ENCODE results near the gene DSC1.

GRCh38 chr18:31203794-31204148 is 41.1 kb upstream of the DSC1 start:
- TF ChIP-seq, protein P1, sequence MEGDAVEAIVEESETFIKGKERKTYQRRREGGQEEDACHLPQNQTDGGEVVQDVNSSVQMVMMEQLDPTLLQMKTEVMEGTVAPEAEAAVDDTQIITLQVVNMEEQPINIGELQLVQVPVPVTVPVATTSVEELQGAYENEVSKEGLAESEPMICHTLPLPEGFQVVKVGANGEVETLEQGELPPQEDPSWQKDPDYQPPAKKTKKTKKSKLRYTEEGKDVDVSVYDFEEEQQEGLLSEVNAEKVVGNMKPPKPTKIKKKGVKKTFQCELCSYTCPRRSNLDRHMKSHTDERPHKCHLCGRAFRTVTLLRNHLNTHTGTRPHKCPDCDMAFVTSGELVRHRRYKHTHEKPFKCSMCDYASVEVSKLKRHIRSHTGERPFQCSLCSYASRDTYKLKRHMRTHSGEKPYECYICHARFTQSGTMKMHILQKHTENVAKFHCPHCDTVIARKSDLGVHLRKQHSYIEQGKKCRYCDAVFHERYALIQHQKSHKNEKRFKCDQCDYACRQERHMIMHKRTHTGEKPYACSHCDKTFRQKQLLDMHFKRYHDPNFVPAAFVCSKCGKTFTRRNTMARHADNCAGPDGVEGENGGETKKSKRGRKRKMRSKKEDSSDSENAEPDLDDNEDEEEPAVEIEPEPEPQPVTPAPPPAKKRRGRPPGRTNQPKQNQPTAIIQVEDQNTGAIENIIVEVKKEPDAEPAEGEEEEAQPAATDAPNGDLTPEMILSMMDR (optimal IDR thresholded peaks at IDR 0.05 in 1 of 3, IDR thresholded peaks at IDR 0.05 in 1 of 3, conservative IDR thresholded peaks at IDR 0.05 in 1 of 3; ENCODE audit: extremely low read depth in 1 of 3, insufficient read depth in 2 of 3, low read length in 3 of 3): no peak
- no peak for TF ChIP-seq EZH2 (IDR thresholded peaks at IDR 0.05; ENCODE audit: low read length)
